ENCODE results near the gene SHISA7. TPM values are rescaled to one million over a fixed set of nuclear protein-coding genes. Genes with fewer than 3 reads are reported as not detected.

SHISA7 gene
- not detected for total RNA-seq
- long read RNA-seq = 0 reads

- intact Hi-C loops (cut with DNase I) = no loop called here
- DNase-seq (ENCODE audit: low spot score) = no peak
These were observed at the start of gene SHISA7 for GRCh38 chr19:55443045-55443823. Gene SHISA7, minus strand, starts transcription at chr19:55443300. Its CDS starts 437 bp downstream, at chr19:55442863.

- no peak for DNase-seq (ENCODE audit: low spot score)
- intact Hi-C loops (cut with DNase I) = no loop called here
These were observed 49.4 kb upstream of the SHISA7 start for GRCh38 chr19:55492362-55492944.

- DNase-seq (ENCODE audit: low spot score) = no peak
- intact Hi-C loops (cut with DNase I) = no loop called here
These were observed 48.7 kb upstream of the SHISA7 start for GRCh38 chr19:55491546-55492360.

- no peak for DNase-seq (ENCODE audit: low spot score)
- intact Hi-C loops (cut with DNase I) = no loop called here
These were observed 47.7 kb upstream of the SHISA7 start for GRCh38 chr19:55490478-55491432.

GRCh38 chr19:55489711-55490477 is 46.8 kb upstream of the SHISA7 start:
- intact Hi-C loops (cut with DNase I) = no loop called here
- DNase-seq (ENCODE audit: low spot score) = no peak

GRCh38 chr19:55488986-55489710 is 46.0 kb upstream of the SHISA7 start:
- intact Hi-C loops (cut with DNase I) = no loop called here
- no peak for DNase-seq (ENCODE audit: low spot score)

GRCh38 chr19:55487924-55488687 is 45.0 kb upstream of the SHISA7 start, which contains the start of gene SSC5D:
Gene SSC5D, plus strand, starts transcription at chr19:55488436. Its CDS starts 154 bp downstream, at chr19:55488590.
- intact Hi-C loops (cut with DNase I) = no loop called here
- no peak for DNase-seq (ENCODE audit: low spot score)

GRCh38 chr19:55486971-55487923 is 44.1 kb upstream of the SHISA7 start:
- DNase-seq (ENCODE audit: low spot score) = no peak
- intact Hi-C loops (cut with DNase I) = no loop called here

- no peak for DNase-seq (ENCODE audit: low spot score)
- intact Hi-C loops (cut with DNase I) = no loop called here
These were observed 43.2 kb upstream of the SHISA7 start for GRCh38 chr19:55486043-55486970.

- DNase-seq (ENCODE audit: low spot score) = no peak
- intact Hi-C loops (cut with DNase I) = no loop called here
These were observed 42.4 kb upstream of the SHISA7 start for GRCh38 chr19:55485439-55486011.

- DNase-seq (ENCODE audit: low spot score) = no peak
- intact Hi-C loops (cut with DNase I) = no loop called here
These were observed 41.7 kb upstream of the SHISA7 start, which contains the start of gene NAT14 for GRCh38 chr19:55484593-55485438. Gene NAT14, plus strand, starts transcription at chr19:55485188. Its CDS starts 521 bp downstream, at chr19:55485709.

- intact Hi-C loops (cut with DNase I) = no loop called here
- no peak for DNase-seq (ENCODE audit: low spot score)
These were observed 40.8 kb upstream of the SHISA7 start for GRCh38 chr19:55483706-55484592.

Measured in cardiac septum (tissue), 1 donor.